Measurements from ENCODE around the gene GALNT2.
A peak's percentile ranks its signal among the peaks of the same experiment; 100 is the strongest.

The GALNT2 gene

DNA sequence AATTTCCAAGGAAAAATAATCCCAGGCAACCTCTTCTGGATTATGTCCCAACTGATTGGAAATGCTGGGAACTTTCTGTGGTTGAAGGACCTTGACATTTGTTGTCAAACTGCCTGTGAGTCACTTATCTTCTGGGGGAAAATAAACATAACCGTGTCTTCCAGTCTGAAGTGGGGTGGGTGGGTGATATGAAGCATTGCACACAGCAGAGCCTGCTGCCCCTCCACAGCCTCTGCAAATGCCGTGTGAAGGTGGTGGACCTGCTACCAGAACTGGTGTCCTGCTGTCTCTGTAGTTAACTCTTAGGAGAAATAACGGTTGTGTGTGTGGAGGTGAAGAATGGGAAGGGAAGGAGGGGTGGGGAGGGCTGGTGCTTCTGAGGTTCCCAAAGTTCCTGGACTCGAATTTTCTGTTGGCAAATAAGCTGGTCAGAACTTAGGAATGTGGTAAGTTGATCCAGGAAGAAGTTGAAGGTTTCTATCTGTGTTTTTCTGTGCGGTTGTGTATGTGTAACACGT is 23.2 kb downstream of the GALNT2 start:
- no peak for DNase-seq (ENCODE audit: low read depth in 1 of 2, low spot score in 1 of 2)

DNA sequence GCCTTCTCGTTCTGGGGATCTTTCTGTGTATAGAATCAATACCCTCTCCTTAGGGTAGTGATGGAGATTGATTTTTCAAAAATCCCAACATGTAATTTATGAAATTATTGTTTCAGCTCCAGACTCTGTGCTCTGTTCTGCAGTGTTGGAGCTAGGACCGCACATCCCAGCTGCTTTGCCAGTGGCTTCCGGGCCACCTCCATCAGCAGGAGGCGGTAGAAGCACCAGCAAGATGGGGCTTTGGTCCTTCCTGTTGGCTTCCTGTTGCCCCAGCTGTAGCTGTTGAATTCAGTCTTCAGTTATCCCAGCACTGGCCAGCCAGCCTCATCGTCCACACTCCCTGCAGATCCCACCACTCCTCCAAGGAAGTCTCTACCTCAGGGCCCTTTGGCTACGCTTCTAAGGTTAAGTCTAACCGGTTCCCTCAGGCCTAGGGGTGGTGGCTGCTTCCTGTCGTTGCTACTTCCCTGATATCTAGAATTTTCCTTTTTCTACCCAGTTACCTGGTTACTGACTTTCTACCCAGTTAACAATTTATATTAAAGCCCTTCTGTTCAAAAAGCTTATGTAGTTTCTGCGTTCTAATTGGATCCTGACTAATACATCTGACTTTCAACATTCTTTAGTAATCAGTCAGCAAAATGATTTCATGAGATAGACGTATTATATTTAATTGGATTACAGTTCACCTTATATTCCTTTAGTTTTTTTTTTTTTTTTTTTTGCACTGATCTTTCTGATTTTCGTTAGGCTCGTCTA is 24.6 kb downstream of the GALNT2 start:
- no peak for DNase-seq (ENCODE audit: low read depth in 1 of 2, low spot score in 1 of 2)

GRCh38 chr1:230094746-230095145 is 27.7 kb downstream of the GALNT2 start:
- DNase-seq (ENCODE audit: low read depth in 1 of 2, low spot score in 1 of 2) = no peak

GRCh38 chr1:230095938-230096337 is 28.9 kb downstream of the GALNT2 start:
- DNase-seq (ENCODE audit: low read depth in 1 of 2, low spot score in 1 of 2) = no peak

DNA sequence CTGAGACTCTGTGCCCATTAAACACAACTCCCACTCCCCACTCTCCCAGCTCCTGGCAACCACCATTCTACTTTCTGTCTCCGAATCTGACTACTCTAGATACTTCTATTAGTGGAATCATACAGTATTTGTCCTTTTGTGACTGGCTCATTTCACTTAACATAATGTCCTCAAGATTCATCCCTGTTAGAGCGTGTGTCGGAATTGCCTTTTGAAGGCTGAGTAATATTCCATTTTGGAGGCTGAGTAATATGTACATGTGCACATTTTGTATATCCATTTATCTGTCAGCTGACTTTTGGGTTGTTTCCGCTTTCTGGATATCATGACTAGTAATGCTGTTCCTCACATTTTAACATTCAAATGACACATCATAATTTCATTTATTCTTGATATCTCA is 30.3 kb downstream of the GALNT2 start:
- DNase-seq (ENCODE audit: low read depth in 1 of 2, low spot score in 1 of 2) = no peak

- no peak for DNase-seq (ENCODE audit: low read depth in 1 of 2, low spot score in 1 of 2)
These were observed 31.7 kb downstream of the GALNT2 start for GRCh38 chr1:230098723-230099122.

GRCh38 chr1:230099465-230099864 is 32.4 kb downstream of the GALNT2 start:
- DNase-seq (ENCODE audit: low read depth in 1 of 2, low spot score in 1 of 2) = no peak

DNA sequence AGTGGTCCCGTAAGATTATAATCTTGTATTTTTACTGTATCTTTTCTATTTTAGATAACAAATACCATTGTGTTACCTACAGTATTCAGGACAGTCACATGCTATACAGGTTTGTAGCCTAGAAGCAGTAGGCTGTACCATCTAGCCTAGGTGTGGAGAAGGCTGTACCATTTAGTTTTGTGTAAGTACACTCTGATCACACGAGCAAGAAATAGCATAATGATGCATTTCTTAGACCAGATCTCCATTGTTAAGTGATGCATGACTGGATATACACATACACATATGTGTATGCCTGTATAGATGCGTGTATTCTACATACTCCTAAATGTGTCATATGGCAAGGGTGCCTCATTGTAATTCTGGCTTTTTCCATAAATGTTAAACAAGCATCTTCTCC is 33.9 kb downstream of the GALNT2 start:
- DNase-seq (ENCODE audit: low read depth in 1 of 2, low spot score in 1 of 2) = no peak

DNA sequence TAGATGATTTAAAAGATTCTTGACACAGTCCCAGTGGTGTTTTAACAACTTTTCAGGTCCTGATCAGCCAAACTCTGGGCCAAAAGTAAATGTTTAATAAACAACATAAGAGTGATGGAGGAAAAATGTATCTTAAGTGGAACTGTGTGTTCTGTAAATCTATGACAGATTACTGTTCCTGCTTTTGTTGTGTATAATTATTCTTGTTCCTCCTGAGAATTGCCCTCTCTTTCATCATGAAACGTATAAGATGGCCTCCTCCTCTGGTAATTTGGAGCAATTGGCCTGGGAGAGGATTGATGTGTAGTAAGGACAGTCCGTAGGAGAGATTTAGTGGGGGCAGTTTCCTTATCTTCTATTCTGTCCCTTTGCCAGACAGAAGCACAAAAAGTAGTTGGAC is 34.5 kb downstream of the GALNT2 start:
- no peak for DNase-seq (ENCODE audit: low read depth in 1 of 2, low spot score in 1 of 2)

DNA sequence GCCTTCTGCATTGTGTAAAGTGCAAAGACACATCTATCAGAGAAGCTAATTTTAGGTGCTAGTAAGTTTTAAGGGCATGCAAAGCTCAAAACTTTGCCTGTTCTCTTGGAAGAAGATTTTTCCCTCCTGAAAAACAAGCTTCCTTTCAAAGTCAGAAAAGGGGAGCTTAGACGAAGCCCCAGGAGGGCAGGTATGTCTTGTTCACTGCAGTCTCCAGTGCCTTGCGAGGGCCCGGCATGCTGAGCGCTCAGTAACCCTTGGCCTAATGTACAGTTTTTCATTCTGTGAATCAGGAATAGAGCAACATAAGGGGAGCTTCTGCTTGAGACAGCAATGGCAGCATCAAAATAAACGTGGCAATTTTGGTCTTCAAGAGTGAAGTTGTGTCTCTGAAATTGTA is 35.0 kb downstream of the GALNT2 start:
- DNase-seq (ENCODE audit: low read depth in 1 of 2, low spot score in 1 of 2) = no peak

DNA sequence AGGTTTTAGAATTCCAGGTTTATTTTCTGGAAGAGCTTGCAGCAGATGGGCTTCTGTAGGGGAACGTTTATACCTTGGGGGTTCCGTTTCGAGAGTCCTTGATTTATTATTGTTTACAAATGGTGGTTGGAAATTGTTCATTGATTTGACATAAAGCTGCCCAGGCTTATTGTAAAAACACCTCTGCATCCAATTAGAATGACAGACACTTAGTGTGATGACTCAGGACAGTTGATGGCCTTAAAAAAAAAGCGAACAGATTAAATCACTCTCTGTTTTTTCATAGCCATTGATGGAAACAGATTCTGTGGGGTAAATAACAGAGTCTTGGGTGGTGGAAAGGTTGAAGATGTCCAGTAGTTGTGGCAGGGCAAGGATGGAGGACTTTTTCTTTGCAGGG is 35.4 kb downstream of the GALNT2 start:
- DNase-seq (ENCODE audit: low read depth in 1 of 2, low spot score in 1 of 2) = no peak

GRCh38 chr1:230103306-230104173 is 36.5 kb downstream of the GALNT2 start:
- DNase-seq (ENCODE audit: low read depth in 1 of 2, low spot score in 1 of 2) = no peak

DNA sequence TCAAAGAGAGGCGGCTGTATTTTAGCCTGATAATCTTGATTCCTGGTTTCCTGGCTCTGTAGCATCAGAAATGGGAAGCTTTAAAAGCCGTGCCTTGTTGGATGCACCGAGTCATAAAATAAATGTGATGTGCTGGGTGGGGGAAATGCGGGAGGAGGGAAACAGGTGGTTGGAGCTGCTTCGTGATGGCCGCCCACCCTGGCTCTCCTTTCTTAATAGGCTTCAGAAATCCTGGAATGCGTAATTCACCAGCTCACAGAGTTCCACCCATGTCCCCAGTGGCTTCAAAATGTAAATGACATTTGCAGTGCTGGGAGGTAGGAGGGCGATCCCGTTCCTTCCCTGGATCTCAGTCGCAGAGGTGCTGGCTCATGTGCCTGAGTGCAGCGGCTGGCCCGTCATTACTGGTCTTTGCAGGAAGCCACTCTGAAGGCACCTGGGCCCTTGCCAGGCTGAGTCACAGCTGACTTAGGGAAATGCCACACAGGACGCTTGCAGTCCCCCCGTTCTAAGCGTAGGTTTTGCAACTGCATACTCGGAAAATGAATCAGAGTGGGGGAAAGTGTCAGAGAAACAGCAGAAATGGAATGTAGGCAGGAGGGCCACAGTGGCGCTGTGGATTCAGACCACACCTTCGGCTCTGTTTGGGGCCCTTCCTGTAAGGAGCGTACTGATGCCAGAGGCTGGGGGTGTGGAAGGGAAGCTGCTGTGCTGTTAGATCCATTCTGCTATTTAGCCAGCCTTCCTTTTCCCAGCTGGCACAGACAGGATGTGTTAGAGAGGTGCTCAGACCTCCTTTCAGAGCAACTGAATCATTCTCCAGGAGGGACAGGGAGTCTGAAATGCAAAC is 37.6 kb downstream of the GALNT2 start:
- peak; percentile 18 to 75 for DNase-seq (ENCODE audit: low read depth in 1 of 2, low spot score in 1 of 2)

DNA sequence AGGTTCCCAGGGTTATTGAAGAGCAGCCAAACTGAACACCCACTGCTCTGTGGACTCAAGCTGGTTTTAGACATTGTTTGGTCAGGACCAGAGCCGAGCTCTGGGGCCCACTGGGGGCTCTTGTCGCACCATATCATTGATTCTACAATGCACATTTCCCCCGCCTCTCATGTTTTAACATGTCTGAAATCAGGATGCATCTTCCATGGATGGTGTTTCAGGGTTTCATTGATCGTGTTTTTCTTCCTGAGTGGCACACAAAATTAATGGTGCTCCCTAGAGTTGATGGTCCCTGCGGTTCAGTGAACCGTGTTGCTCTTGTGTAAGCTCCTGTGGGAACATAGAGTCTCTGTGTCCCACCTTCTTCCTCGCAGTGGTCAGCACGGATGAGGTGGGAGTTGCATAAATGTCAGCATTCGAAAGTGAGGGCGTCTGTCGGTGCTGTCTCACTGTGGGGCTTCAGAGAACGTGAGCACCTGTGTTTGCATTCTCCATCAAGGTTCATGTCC is 38.3 kb downstream of the GALNT2 start:
- no peak for DNase-seq (ENCODE audit: low read depth in 1 of 2, low spot score in 1 of 2)

DNA sequence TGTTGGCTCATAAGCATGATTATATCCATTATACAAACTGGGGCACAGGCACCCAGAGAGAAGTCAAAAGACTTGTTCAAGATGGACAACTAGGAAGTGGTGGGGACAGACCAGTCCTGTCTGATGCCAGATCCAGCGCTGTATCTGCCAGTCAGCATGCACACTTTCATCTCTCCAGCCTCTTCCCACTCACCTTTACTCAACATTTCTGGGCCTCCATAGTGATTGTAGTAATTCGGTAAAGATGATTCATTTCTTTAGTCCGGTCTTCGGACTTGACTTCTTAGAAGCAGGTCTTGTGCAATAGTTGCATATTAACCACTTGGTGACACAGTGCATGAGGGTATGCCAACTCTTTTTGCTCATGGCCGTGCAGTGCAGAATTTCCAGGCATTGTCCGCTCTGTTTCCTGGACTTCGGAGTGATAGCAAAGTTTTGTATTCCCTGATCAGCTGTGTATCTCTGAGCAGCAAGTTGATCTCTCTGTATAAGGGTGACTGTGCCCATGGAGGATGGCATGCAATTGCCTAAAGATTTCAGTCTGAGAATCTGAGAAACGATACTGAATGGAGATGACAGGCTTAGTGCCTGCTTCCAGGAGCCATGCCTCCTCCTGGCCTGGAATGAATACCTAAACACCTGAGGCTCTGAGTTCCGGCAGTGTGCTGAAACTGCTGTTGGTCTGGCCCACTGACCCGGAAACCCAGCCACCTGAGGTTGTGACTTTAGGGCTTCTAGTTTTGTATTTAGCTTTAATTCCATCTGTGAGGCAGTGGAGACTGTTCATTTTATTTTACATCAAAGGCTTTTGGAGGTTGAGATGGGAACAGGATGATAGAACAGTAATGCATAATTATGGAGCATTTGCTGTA is 39.0 kb downstream of the GALNT2 start:
- no peak for DNase-seq (ENCODE audit: low read depth in 1 of 2, low spot score in 1 of 2)

DNA sequence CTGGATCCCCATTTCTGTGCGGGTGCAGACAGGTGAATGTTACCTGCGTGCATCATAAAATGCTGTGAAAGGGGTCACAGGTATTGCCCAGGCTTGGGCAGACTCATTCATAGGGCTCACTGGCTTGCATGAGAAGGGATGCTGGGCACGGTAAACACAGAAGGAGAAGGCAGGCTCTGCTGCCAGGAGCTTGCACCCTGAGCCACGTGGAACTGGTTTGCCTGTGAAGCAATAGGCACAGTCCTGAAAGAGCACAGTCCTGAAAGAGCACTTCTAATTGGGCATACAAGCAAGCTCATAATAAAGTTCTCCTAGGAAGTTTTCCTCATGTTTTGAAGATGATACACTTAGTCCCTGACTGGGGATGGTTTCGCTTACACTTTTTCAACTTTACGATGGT is 40.9 kb downstream of the GALNT2 start:
- DNase-seq (ENCODE audit: low read depth in 1 of 2, low spot score in 1 of 2) = no peak

- DNase-seq (ENCODE audit: low read depth in 1 of 2, low spot score in 1 of 2) = no peak
These were observed 41.5 kb downstream of the GALNT2 start for GRCh38 chr1:230108580-230108979.

DNA sequence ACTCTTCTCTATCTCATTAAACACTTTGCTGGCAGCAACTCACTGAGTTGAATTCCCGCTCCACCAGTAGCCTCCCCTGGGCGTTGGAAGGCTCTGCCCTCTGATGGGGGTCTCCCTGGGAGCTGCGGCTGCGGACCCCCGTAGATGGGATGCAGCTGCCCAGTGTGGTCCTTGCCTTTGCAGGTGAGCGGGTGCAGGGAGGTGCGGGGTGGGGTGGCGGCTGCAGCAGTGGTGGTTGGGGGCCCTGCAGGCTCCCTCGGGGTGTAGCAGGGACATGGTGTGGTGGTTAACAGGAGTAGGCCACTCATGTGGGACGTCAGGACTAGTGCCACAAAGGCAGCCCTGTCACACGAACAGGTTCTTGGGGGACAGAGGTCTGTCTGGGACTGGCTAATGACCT is 42.0 kb downstream of the GALNT2 start:
- DNase-seq (ENCODE audit: low read depth in 1 of 2, low spot score in 1 of 2) = no peak

- DNase-seq (ENCODE audit: low read depth in 1 of 2, low spot score in 1 of 2) = peak in 1 of 2 donors; percentile 67
These were observed 43.0 kb downstream of the GALNT2 start for GRCh38 chr1:230109895-230110667.

All from stimulated activated CD4-positive, alpha-beta T cell treated with anti-CD3 and anti-CD28 coated beads, Interleukin-15, amount 100 ng/mL, for 1 hour (primary cell).